H1 (cell line): ENCODE measurements around the gene MYL3. TPM values are rescaled to one million over a fixed set of nuclear protein-coding genes. Genes with fewer than 3 reads are reported as not detected.

Source experiments
- CTCF ChIA-PET: fragments of 300-600 bp; sonication (Branson Sonifier 250); formaldehyde crosslinking; loops from one replicate; lab custom pipeline; 2021; ENCODE audit not compliant: partially characterized antibody; lab: Charles Lee
- POLR2A ChIA-PET: fragments of 300-600 bp; sonication (Branson Sonifier 250); formaldehyde crosslinking; loops from one replicate; lab custom pipeline; 2021; ENCODE audit warnings: inconsistent platforms; ENCODE audit not compliant: partially characterized antibody; lab: Charles Lee
- DNase-seq, 2 experiments: peaks; one replicate each; pipeline versions ENCODE4 v3.0.0 to v3.0.0-alpha.2; 2010 to 2022; ENCODE audit warnings: low spot score in 2 of 2, low read depth in 1 of 2, mixed read lengths in 1 of 2
- FAIRE-seq: peaks from 2 replicates; lab custom pipeline; 2011; peaks lifted over from hg19 to GRCh38; lab: Jason Lieb, UNC
- H2AFZ ChIP-seq: 2 replicates; pipeline ENCODE4 v1.8.1; 2012; ENCODE audit warnings: low read length, inconsistent platforms
- H2AK5ac ChIP-seq: 2 replicates; pipeline ENCODE4 v1.6.1; 2013; ENCODE audit warnings: low read depth, low read length
- H2BK120ac ChIP-seq: replicated peaks from 2 replicates; pipeline ENCODE3; 2013; ENCODE audit warnings: low read depth, low read length, inconsistent platforms
- H2BK12ac ChIP-seq: 2 replicates; pipeline ENCODE4 v1.6.1; 2013; ENCODE audit warnings: low read depth, low read length
- H2BK15ac ChIP-seq: 2 replicates; pipeline ENCODE4 v1.6.1; 2013; ENCODE audit warnings: low read length
- H2BK20ac ChIP-seq: 2 replicates; pipeline ENCODE4 v1.6.1; 2013; ENCODE audit warnings: low read length
- H2BK5ac ChIP-seq: 2 replicates; pipeline ENCODE4 v1.6.1; 2013; ENCODE audit warnings: low read depth, low read length
- H3K14ac ChIP-seq: 2 replicates; pipeline ENCODE4 v1.6.1; 2013; ENCODE audit warnings: inconsistent platforms; ENCODE audit not compliant: insufficient read length
- H3K18ac ChIP-seq: 2 replicates; pipeline ENCODE4 v1.6.1; 2013; ENCODE audit warnings: low read length; ENCODE audit errors: extremely low read depth
- H3K23ac ChIP-seq: 2 replicates; pipeline ENCODE4 v1.6.1; 2013; ENCODE audit warnings: inconsistent platforms; ENCODE audit not compliant: insufficient read length
- H3K23me2 ChIP-seq: 2 replicates; pipeline ENCODE4 v1.6.1; 2013; ENCODE audit warnings: low read depth, low read length
- H3K27ac ChIP-seq: 2 replicates; pipeline ENCODE4 v1.6.1; 2011; ENCODE audit warnings: low read depth, low read length, inconsistent platforms
- H3K27me3 ChIP-seq, 4 experiments: replicated peaks in 1 of 4; 1 replicate in 1 of 4; 2 replicates in 3 of 4; pipeline versions ENCODE4 v1.6.1 to v1.8.1; 2011 to 2013; ENCODE audit warnings: low read length in 3 of 4, mild to moderate bottlenecking in 3 of 4, inconsistent platforms in 2 of 4, mixed read lengths in 2 of 4, moderate library complexity in 1 of 4; ENCODE audit not compliant: control insufficient read depth in 3 of 4, insufficient read depth in 3 of 4; ENCODE audit errors: extremely low read depth in 1 of 4
- H3K36me3 ChIP-seq, 4 experiments: 2 replicates each; pipeline versions ENCODE4 v1.6.1 to v1.8.1; 2011 to 2013; ENCODE audit warnings: mild to moderate bottlenecking in 4 of 4, low read length in 3 of 4, moderate library complexity in 2 of 4, control low read depth in 1 of 4, inconsistent platforms in 1 of 4; ENCODE audit not compliant: insufficient read depth in 4 of 4, control insufficient read depth in 2 of 4
- H3K4ac ChIP-seq: replicated peaks from 2 replicates; pipeline ENCODE3; 2013; ENCODE audit warnings: low read length, low read depth, mixed read lengths, inconsistent platforms; ENCODE audit not compliant: insufficient read length
- H3K4me1 ChIP-seq, 4 experiments: replicated peaks in 1 of 4; 1 replicate in 1 of 4; 2 replicates in 3 of 4; pipeline versions ENCODE4 v1.6.1 to v1.8.1; 2011 to 2013; ENCODE audit warnings: low read length in 3 of 4, inconsistent platforms in 2 of 4, mixed read lengths in 1 of 4; ENCODE audit not compliant: insufficient read depth in 4 of 4, control insufficient read depth in 3 of 4
- H3K4me2 ChIP-seq, 2 experiments: 2 replicates each; pipeline versions ENCODE4 v1.6.1 to v1.8.1; 2011 to 2013; ENCODE audit warnings: low read depth in 2 of 2, low read length in 2 of 2, control low read depth in 1 of 2, inconsistent platforms in 1 of 2, mild to moderate bottlenecking in 1 of 2; ENCODE audit not compliant: insufficient read depth in 1 of 2
- H3K4me3 ChIP-seq, 4 experiments: fragments of 200-600, 300-600 bp in 1 of 4; sonication (generic), shearing (Covaris generic), sonication (Bioruptor Twin) in 1 of 4; 2 replicates each; pipeline versions ENCODE4 v1.5.1 to v1.8.1; 2011 to 2016; ENCODE audit warnings: low read length in 4 of 4, low read depth in 3 of 4, control low read depth in 2 of 4, inconsistent platforms in 2 of 4, mild to moderate bottlenecking in 2 of 4, mixed read lengths in 1 of 4, moderate library complexity in 1 of 4; ENCODE audit not compliant: insufficient read depth in 2 of 4; ENCODE audit errors: extremely low read depth in 1 of 4
- H3K56ac ChIP-seq: replicated peaks from 2 replicates; pipeline ENCODE3; 2013; ENCODE audit warnings: low read depth, mild to moderate bottlenecking, mixed read lengths, low read length, inconsistent platforms; ENCODE audit not compliant: insufficient read length
- H3K79me1 ChIP-seq: 2 replicates; pipeline ENCODE4 v1.6.1; 2013; ENCODE audit warnings: low read depth, low read length, control low read depth
- H3K79me2 ChIP-seq, 2 experiments: 2 replicates each; pipeline versions ENCODE4 v1.6.1 to v1.8.1; 2012 to 2013; ENCODE audit warnings: low read length in 2 of 2, mild to moderate bottlenecking in 2 of 2, inconsistent platforms in 1 of 2; ENCODE audit not compliant: insufficient read depth in 2 of 2, control insufficient read depth in 1 of 2
- H3K9ac ChIP-seq, 4 experiments: replicated peaks in 1 of 4; 1 replicate in 1 of 4; 2 replicates in 3 of 4; pipeline versions ENCODE4 v1.6.1 to v1.8.1; 2011 to 2013; ENCODE audit warnings: low read depth in 3 of 4, low read length in 3 of 4, control low read depth in 2 of 4, mild to moderate bottlenecking in 2 of 4, moderate library complexity in 2 of 4, inconsistent platforms in 1 of 4; ENCODE audit errors: extremely low read depth in 1 of 4
- H3K9me3 ChIP-seq, 2 experiments: 2 replicates each; pipeline versions ENCODE4 v1.6.1 to v1.8.1; 2012 to 2013; ENCODE audit warnings: mild to moderate bottlenecking in 2 of 2, moderate library complexity in 2 of 2, control low read depth in 1 of 2, inconsistent platforms in 1 of 2, low read depth in 1 of 2, low read length in 1 of 2, mixed read lengths in 1 of 2; ENCODE audit not compliant: insufficient read depth in 2 of 2
- H4K20me1 ChIP-seq, 2 experiments: replicated peaks in 1 of 2; 2 replicates each; pipeline versions ENCODE3 to v1.8.1; 2011 to 2013; ENCODE audit warnings: inconsistent platforms in 2 of 2, low read length in 2 of 2, mild to moderate bottlenecking in 1 of 2; ENCODE audit not compliant: insufficient read depth in 2 of 2, control insufficient read depth in 1 of 2
- H4K5ac ChIP-seq: 2 replicates; pipeline ENCODE4 v1.6.1; 2013; ENCODE audit warnings: low read length, low read depth, mixed read lengths, inconsistent platforms; ENCODE audit not compliant: insufficient read length
- H4K8ac ChIP-seq: 2 replicates; pipeline ENCODE4 v1.8.0; 2013; ENCODE audit warnings: mild to moderate bottlenecking, moderate library complexity, low read length, inconsistent platforms; ENCODE audit not compliant: insufficient read depth; ENCODE audit errors: extremely low read depth
- H4K91ac ChIP-seq: replicated peaks from 2 replicates; pipeline ENCODE3; 2013; ENCODE audit warnings: low read length, mixed read lengths, inconsistent platforms; ENCODE audit not compliant: insufficient read length
- CHD2 ChIP-seq: IDR thresholded peaks from 2 replicates; pipeline ENCODE4 v1.6.1; 2012; ENCODE audit warnings: low read length, improper control_type of control experiment
- EGR1 ChIP-seq: IDR thresholded peaks from 2 replicates; pipeline ENCODE4 v1.6.1; 2011; ENCODE audit warnings: low read depth, low read length, borderline replicate concordance
- EP300 ChIP-seq, 2 experiments: IDR thresholded peaks; 1 replicate in 1 of 2; 2 replicates in 1 of 2; pipeline ENCODE4 v1.6.1; 2011 to 2012; ENCODE audit warnings: low read depth in 2 of 2, low read length in 2 of 2, mild to moderate bottlenecking in 2 of 2, borderline replicate concordance in 1 of 2, inconsistent platforms in 1 of 2, moderate library complexity in 1 of 2
- KDM1A ChIP-seq: fragments of 200-600, 300-600 bp; sonication (generic); IDR thresholded peaks from 2 replicates; pipeline ENCODE4 v1.7.1; 2016; ENCODE audit warnings: mild to moderate bottlenecking, low read length, borderline replicate concordance
- SAP30 ChIP-seq: fragments of 300-600 bp; sonication (generic); IDR thresholded peaks from 2 replicates; pipeline ENCODE4 v1.7.1; 2012; ENCODE audit warnings: low read length, moderate library complexity, mild to moderate bottlenecking, inconsistent platforms; ENCODE audit not compliant: insufficient read depth, insufficient replicate concordance
- SIRT6 ChIP-seq: IDR thresholded peaks from one replicate; pipeline ENCODE4 v1.7.1; 2012; ENCODE audit warnings: low read length, inconsistent platforms
- SP4 ChIP-seq: IDR thresholded peaks from 2 replicates; pipeline ENCODE4 v1.6.1; 2012; ENCODE audit warnings: low read length, inconsistent platforms
- SRF ChIP-seq: IDR thresholded peaks from 2 replicates; pipeline ENCODE4 v1.6.1; 2011; ENCODE audit warnings: mild to moderate bottlenecking, low read depth, low read length, moderate library complexity
- TAF7 ChIP-seq: optimal IDR thresholded peaks from 2 replicates; pipeline ENCODE3; 2011; ENCODE audit warnings: low read depth, mild to moderate bottlenecking, inconsistent platforms, low read length, moderate library complexity, borderline replicate concordance
- TCF12 ChIP-seq: IDR thresholded peaks from 2 replicates; pipeline ENCODE4 v1.6.1; 2011; ENCODE audit warnings: low read depth, mild to moderate bottlenecking, low read length
- ZNF274 ChIP-seq: IDR thresholded peaks from 2 replicates; pipeline ENCODE4 v1.7.0; 2012; ENCODE audit warnings: low read length, borderline replicate concordance; ENCODE audit errors: extremely low read depth
- WGBS, 2 experiments: shearing (Covaris generic) in 1 of 2; methylation state at CpG; one replicate each; pipeline versions ENCODE4 v1.1.6 to v1.1.7; 2013 to 2015; ENCODE audit warnings: low lambda C conversion rate in 2 of 2, mixed read lengths in 2 of 2, inconsistent platforms in 1 of 2, low coverage in 1 of 2, missing lambda C conversion rate in 1 of 2; ENCODE audit not compliant: insufficient replicate concordance in 2 of 2, insufficient coverage in 1 of 2, insufficient read length in 1 of 2; ENCODE audit errors: extremely low coverage in 1 of 2, missing lambda C conversion rate in 1 of 2; 5-methylcytosine and 5-hydroxymethylcytosine counted together
- polyA plus RNA-seq, 7 experiments: library from polyadenylated mRNA; depleted of rRNA in 3 of 7; stranded (reverse) in 5 of 7; unstranded in 2 of 7; fragments of >200 nt in 5 of 7; fragments of 200-250 nt in 2 of 7; gene quantifications; 1 replicate in 5 of 7; 2 replicates in 1 of 7; 4 replicates in 1 of 7; pipeline versions ENCODE4 v1.2.1 to v1.2.3, GENCODE V29; 2011 to 2013; ENCODE audit warnings: missing spikeins in 2 of 7, mixed read lengths in 2 of 7
- total RNA-seq: library from RNA; stranded (reverse); fragmentation: NEBNext Ultra II Directional; extraction: Animal tissue kit (Norgen Biotek cat#: 25700); gene quantifications from 2 replicates; pipeline ENCODE4 v1.2.1, GENCODE V29; 2021
- TF ChIP-seq, protein P1 (sequence below): IDR thresholded peaks from 2 replicates; pipeline ENCODE4 v1.6.1; 2012; ENCODE audit warnings: low read length, inconsistent platforms

MYL3 gene
- total and polyA plus RNA-seq, 2 of the 8 experiments (the other 6 are each of a cell fraction or from before 2014, with no cell fraction given) = 0.06 TPM; not detected in 1

DNA sequence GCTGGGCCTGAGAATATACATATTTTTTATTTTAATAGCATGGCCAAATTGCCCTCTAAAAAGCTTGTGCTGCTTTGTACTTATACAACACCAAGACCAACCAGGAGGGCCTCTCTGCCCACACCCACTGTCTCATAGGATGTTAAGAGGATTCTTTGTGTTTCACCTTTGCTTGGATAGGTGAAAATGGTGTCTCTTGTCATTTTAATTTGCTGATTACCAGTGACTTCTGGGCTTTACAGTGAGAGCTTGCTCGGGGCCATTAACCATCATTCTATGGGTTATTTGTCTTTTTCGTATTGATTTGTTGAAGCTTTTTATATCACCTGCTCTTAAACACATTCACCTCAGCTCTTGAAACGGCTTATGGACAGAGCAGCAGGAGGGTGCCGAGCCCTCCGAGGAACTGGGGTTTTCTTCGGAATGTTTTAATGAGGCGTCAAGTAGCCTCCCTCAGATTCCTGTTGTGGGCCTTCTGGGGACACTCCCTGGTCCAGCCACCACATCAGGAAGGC lies 24.8 kb upstream of the MYL3 start:
- Histone ChIP-seq H3K56ac (no peak overlapping the region), H3K27me3 (peaks cover 46 to 80% (median 71%) of the 10 kb centered on the region in 4 experiments), H2AK5ac (no peak overlapping the region), H3K9me3 (no peaks in the 10 kb centered on the region), H3K4me3 (0 out of 8 replicates have a peak overlapping the region, but pooled peaks of 1 of the 4 experiments have one; percentile 9), H3K4ac (no peak overlapping the region), H3K4me1 (peaks cover 3 to 26% (median 21%) of the 10 kb centered on the region in 4 experiments), H2BK20ac (no peak overlapping the region), H4K20me1 (peaks cover 3 to 15% of the 10 kb centered on the region in 2 experiments), H3K36me3 (no peaks in the 10 kb centered on the region), H3K23ac (no peak overlapping the region), H3K4me2 (peak overlapping the region in 1 of 2 experiments; percentile 34; a peak in 2 of 4 replicates), H2BK5ac (0 out of 2 replicates have a peak overlapping the region, but pooled peaks have one; percentile 39), H4K91ac (no peak overlapping the region), H2BK120ac (no peak overlapping the region), H4K8ac (no peak overlapping the region), H3K9ac (no peak overlapping the region), H2BK15ac (no peak overlapping the region), H3K23me2 (peaks cover 4% of the 10 kb centered on the region; the same call in 1 of the 2 replicates), H2BK12ac (no peak overlapping the region), H3K14ac (no peak overlapping the region), H3K27ac (no peak overlapping the region), H3K18ac (no peak overlapping the region), H3K79me2 (no peaks in the 10 kb centered on the region), H4K5ac (no peak overlapping the region), H2AFZ (no peak overlapping the region), H3K79me1 (no peaks in the 10 kb centered on the region)
- ChIA-PET POLR2A (no interaction called here), CTCF (interaction anchor here (0.6 to 13.1 kb wide), 15 partner anchors 10 to 313 kb away, joined by 3 to 88 read pairs (median 4); no protein-coding TSS in a partner anchor)
- FAIRE-seq = peak; percentile 50
- DNase-seq = no peak
- WGBS, 2 experiments = 20% methylated on average over 7 of the region's 7 CpGs; no CpG with 5 or more reads in 1 of the 2 experiments
- TF ChIP-seq SP4 = no peak
- TF ChIP-seq KDM1A = no peak
- no peak for TF ChIP-seq SAP30
- no peak for TF ChIP-seq ZNF274
- no peak for TF ChIP-seq EP300 (IDR thresholded peaks at IDR 0.05; ENCODE audit: borderline replicate concordance in 1 of 2, low read depth in 2 of 2, low read length in 2 of 2)
- TF ChIP-seq, protein P1, sequence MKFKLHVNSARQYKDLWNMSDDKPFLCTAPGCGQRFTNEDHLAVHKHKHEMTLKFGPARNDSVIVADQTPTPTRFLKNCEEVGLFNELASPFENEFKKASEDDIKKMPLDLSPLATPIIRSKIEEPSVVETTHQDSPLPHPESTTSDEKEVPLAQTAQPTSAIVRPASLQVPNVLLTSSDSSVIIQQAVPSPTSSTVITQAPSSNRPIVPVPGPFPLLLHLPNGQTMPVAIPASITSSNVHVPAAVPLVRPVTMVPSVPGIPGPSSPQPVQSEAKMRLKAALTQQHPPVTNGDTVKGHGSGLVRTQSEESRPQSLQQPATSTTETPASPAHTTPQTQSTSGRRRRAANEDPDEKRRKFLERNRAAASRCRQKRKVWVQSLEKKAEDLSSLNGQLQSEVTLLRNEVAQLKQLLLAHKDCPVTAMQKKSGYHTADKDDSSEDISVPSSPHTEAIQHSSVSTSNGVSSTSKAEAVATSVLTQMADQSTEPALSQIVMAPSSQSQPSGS = no peak
- no peak for TF ChIP-seq EGR1
- no peak for TF ChIP-seq TCF12
- TF ChIP-seq CHD2 = no peak
- no peak for TF ChIP-seq TAF7
- TF ChIP-seq SRF = no peak
- no peak for TF ChIP-seq SIRT6
